HG03097 (cell line): ENCODE results near the gene DDX46.
"Not testable (repeated sequence)": the region's sequence is repeated elsewhere in the genome, so short reads cannot be mapped to it uniquely, and the experiment has no call there.

Experiments used
- ATAC-seq: cut with Tn5 transposase; IDR thresholded peaks from one replicate; pipeline ENCODE4 v1.9.1; 2021; ENCODE audit not compliant: unreplicated experiment, low FRiP score

Gene DDX46

GRCh38 chr5:134758504-134759341, at the start of gene DDX46:
DDX46 (plus strand) TSS chr5:134758779; CDS start chr5:134758939, 160 bp downstream.
- peak; percentile 95 for ATAC-seq

- no peak for ATAC-seq
Measured at GRCh38 chr5:134714120-134714519, 44.5 kb upstream of the DDX46 start.

GRCh38 chr5:134714541-134714940, 44.0 kb upstream of the DDX46 start:
- ATAC-seq: no peak

- ATAC-seq: not testable (repeated sequence)
Measured at GRCh38 chr5:134715466-134715865, 43.1 kb upstream of the DDX46 start.

DNA sequence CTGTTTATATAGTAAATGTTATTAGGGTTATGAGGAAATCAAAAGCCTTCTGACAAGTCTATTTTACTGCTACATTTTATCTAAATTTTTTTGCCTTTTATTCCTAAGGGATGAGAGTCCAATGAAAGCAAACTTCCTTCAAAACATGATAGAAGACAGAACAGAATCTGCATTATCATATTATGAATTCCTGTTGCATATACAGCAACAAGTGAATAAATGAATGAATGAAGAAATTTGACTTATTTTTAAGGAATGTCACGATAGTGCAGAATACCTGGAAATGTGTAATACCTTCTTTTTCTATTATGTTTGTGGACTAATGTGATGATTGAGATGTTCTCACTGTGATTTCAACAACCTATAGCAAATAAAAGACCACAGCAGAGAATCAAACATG, 33.7 kb upstream of the DDX46 start:
- ATAC-seq: no peak

DNA sequence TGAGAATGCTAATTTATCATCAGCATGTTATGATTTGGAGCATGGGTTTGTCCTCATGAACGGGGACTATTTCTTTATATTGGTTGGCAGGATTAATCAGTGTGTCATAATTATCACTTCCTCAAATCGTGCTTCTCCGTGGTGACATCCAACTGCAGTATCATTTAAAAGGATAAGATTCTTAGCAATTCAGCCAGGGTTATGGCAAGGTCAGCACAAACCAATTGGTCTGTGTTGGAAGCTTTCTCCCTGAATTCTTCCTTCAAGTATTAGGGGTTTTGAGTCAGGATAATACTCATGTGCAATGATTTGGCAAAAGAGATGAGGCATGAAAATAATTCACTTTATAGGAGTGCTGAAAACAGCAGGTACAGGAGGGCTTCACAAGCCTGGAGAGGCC, 25.8 kb upstream of the DDX46 start:
- no peak for ATAC-seq

DNA sequence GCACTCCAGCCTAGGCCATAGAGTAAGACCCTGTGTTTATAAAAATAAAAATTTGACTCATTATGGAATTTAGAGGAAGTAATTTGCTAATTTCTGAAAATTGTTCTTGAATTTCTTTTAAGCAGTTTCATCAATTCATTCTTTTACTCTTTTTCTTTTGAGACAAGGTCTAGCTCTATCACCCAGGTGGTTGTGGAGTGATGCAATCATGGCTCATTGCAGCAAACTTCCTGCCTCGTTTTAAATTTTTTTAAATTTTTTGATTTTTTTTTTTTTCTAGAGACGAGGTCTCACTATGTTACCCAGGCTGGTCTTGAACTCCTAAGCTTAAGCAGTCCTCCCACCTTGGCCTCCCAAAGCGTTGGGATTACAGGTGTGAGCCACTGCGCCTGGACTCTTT, 23.3 kb upstream of the DDX46 start:
- ATAC-seq: no peak

GRCh38 chr5:134736173-134736812, 22.3 kb upstream of the DDX46 start:
- ATAC-seq: no peak

DNA sequence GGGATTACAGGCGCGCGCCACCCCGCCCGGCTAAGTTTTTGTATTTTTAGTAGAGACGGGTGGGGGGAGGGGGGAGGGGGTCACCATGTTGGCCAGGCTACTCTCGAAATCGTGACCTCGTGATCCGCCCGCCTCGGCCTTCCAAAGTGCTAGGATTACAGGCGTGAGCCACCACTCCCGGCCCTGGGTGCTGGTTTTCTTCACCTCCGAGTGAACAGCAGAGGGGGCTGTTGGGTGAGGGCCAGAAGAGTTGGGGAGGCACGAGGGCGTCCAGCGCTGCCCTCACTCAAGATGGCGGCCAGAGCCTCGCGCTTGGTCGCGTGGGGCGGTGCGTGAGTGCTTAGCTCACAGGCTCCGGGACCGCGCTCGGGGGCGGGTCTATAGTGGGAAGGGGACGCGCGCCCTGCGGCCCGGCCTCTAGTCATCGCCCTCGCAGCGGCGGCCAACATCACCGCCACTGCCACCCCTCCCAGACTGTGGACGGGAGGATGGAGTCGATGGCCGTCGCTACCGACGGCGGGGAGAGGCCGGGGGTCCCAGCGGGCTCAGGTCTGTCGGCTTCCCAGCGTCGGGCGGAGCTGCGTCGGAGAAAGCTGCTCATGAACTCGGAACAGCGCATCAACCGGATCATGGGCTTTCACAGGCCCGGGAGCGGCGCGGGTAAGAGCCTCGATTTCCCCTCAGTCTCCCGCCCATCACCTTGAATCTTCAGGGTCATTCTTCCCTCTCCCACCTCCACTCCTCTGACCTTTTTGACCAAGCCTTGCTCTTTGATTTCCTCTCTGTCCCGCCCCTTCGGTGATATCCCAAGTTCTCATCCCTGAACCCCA, 20.2 kb upstream of the DDX46 start, which contains the start of gene CAMLG:
CAMLG (plus strand) TSS at position 416 of the 830 bp plus-strand sequence; CDS start at position 489, 73 bp downstream.
- ATAC-seq: peak; percentile 93

GRCh38 chr5:134738963-134739661, 19.5 kb upstream of the DDX46 start:
- no peak for ATAC-seq

DNA sequence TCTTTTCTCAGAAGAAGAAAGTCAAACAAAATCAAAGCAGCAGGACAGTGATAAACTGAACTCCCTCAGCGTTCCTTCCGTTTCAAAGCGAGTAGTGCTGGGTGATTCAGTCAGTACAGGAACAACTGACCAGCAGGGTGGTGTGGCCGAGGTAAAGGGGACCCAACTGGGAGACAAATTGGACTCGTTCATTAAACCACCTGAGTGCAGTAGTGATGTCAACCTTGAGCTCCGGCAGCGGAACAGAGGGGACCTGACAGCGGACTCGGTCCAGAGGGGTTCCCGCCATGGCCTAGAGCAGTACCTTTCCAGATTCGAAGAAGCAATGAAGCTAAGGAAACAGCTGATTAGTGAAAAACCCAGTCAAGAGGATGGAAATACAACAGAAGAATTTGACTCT, 17.5 kb upstream of the DDX46 start:
- no peak for ATAC-seq

DNA sequence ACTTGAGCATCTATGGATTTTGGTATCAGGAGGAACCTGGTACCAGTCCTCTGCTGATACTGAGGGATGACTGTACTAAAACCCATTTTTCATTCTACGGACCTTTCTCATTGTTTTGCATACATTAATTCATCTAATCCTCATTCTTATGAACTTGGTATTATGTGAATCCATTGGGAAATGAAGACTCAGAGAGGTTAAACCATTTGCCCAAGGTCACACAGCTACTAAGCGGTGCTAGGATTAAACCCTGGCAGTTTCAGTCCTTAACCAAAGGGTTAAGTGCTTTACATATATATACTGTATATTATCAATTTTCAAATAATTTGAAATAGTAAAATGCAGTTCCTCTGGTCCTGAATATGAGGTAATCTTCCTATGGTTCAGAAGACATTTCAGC, 16.4 kb upstream of the DDX46 start:
- ATAC-seq: no peak

DNA sequence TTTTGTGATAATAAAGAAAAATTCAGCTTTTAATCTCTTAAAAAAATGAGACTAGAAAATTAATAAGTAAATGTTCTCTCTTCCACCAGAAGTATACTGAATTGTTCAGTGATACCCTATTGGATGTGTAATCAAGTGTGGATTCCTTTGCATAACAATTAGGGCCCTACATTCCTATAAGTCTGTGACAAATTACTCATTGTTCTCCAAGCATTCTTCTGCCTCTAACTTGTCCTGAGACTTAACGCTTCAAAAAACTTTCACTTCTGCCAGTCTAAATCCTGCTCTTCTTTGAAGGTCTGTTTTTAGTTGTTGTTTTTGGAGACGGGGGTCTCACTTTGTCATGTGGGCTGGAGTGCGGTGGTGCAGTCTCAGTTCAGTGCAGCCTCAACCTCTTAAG, 9.2 kb upstream of the DDX46 start:
- no peak for ATAC-seq

DNA sequence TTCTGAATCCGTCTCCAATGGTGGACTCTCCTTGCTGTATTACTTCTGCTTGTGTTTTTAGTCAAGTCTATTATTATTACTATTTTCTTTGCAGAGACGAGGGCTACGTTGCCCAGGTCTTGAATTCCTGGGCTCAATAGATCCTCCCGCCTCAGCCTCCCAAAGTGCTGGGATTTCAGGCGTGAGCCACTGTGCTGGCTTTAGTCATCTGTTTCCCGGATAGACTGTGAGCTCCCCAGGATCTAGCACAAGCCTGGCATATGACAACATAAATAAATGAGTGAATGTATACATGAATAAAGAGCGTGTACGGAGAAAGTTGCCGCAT, 439 bp upstream of the DDX46 start:
- ATAC-seq: no peak

DNA sequence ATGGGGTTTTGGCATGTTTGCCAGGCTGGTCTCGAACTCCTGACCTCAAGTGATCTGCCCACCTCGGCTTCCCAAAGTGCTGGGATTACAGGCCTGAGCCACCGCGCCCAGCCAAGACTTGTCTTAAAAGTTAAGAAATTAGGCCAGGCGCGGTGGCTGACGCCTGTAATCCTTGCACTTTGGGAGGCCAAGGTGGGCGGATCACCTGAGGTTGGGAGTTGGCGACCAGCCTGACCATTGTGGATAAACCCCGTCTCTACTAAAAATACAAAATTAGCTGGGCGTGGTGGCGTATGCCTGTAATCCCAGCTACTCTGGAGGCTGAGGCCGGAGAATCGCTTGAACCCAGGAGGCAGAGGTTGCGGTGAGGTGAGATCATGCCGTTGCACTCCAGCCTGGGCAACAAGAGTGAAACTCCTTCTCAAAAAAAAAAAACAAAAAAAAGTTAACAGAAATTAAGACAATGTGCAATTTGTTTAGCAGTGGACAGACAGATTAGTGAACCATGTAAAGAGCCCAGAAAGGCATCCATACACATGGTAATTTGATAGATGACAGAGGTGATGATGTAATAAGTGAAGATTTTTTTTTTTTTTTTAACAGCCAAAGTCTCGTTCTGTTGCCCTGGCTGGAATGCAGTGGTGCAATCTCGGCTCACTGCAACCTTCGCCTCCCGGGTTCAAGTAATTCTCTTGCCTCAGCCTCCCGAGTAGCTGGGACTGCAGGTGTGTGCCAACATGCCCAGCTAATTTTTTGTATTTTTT, 9.1 kb downstream of the DDX46 start:
- ATAC-seq: not testable (repeated sequence)

GRCh38 chr5:134769206-134769605, 10.6 kb downstream of the DDX46 start:
- no peak for ATAC-seq

- ATAC-seq: no peak
Measured at GRCh38 chr5:134772461-134773125, 14.0 kb downstream of the DDX46 start.

- no peak for ATAC-seq
Measured at GRCh38 chr5:134777366-134777765, 18.8 kb downstream of the DDX46 start.

DNA sequence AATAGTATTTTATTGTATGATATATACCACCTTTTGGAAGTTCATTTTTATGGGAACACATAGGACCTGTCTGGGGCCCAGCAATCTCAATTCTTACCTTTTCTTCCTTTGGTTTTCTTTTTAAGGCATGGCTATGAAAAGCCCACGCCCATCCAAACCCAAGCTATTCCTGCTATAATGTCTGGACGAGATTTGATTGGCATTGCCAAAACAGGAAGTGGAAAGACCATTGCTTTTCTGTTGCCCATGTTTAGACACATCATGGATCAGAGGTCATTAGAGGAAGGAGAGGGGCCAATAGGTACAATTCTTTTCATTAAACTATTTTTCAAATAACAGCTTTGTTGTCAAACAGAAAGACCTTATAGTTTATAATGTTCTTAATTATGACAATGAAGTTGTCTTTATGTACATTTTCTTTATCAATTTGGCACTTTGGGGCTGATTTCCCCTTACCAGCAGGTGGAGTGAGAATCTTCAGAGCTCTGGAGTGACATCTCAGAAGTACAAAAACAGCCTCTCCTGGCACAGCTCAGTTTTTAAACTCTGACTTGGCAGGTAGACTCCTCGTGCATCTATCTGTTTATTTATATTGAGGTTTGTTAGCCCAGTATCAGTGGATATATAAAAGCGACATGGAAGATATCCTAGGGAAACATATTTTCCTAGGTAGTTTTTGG, 25.8 kb downstream of the DDX46 start:
- ATAC-seq: no peak
